ENCODE data around the gene RNF214.

RNF214 gene

DNA sequence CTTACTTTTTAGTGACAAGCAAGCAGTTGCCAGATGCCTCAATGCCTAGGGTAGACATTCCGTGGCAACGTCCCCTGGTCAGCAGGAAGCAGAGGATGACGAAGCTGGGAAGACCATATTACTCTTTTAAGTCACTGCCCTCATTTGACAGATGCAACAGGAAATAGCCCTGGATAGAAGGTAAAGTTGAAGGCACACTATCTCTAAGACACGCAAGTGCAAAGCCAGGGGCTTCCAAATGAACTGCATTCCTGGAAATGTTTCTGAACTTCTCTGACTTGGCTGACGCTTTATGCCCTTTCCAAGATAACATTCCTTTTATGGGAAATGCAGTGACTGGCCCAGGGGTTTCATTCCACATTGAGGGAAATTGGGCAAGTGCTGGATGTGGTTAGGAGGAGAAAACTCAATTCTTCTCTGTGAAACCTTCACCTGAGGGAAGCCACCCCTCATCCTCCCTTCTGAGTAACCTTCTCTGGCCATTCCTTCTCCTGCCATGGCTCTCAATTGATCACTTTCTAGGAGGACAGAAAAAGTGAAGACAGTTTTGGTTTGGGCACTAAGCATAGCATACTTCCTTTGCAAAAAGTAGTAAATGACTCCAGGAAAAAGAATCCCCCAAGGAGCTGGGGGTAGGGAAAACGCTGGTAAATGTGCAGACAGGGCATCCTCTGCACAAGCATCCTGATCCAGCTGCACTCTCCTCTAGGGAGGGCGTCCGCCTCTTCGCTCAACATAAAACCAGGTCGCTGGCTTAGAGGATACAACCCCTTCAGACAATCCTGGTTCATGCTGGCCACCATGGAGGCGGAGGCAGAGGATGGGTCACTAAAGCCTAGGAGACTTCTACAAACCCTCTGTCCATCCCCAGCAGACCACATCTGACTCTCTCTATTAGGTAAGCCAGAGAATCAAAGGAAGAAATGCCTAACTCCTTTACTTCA, 15.1 kb upstream of the RNF214 start:
- peak; percentile 19 for DNase-seq

DNA sequence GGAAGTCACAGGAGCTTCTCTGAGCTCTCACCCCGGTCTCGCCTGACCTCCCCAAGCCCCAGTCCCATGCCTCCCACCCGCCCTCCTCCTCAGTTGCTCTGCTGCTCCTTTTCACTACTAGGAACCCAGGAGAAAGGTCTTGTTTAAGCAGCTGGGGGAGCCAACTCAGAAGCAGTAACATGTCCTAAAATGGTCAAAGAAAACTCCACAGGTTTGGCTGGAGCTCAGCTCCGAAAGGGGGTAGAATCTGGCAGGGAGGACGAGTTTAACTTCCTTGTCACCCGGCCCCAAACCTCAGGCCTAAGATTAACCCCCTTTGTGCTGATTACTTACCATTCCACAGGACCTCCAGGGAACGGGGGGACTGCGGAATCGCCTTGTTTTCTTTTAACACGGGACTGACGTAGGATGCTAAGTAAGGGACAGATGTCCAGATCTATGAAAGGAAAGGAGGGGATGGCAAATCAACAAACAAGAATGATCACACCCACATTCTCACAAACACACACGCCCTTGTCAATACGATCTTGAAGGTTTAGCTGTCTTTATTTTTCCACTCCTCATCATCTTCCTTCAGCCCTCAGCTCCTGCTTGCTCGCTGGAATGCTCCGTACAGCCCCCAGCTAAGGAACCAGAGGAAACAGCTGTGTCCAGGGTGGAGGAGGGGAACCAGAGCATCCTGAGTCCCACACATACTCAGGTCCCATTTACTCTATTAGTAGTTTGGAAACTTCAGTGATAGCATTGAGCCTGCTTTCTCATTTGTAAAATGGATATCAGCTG, 14.1 kb upstream of the RNF214 start:
- DNase-seq = peak; percentile 38

DNA sequence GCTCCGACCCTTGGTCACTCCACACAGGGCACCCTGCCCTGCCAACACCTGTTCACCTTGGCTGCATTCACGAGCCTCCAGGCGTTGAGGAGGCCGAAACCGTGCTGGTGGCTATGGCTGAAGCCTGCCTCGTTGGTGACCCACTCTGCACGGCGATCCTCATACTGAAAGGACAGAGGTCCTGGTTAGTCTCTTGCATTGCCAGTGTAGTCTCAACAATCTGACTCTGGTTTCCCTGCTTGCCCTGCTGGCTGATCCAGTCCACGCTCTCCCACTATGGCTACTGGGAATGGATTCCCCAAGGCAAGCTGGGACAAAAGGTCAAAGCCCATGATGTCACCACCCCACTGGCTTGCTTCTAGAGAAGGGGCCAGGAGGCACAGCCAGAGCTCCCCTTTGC, 13.5 kb upstream of the RNF214 start:
- no peak for DNase-seq

DNA sequence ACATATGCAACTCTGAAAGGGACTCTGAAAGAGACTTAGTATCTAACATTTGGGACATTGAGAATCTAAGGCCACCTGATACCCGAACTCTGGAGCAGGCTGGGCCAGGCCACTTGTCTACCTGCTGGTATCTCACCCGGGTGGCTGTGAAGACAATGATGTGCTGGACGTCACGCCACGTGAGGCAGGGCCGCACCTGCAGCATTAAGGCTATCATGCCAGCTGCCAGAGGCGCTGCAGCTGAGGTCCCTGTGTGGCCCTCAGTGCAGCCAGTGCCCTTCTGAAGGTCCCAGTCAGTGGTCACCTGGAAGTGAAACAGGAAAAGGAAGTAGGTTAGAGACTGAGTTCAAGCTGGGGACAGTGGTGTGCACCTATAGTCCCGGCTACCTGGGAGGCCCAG, 13.0 kb upstream of the RNF214 start:
- peak; percentile 12 for DNase-seq

DNA sequence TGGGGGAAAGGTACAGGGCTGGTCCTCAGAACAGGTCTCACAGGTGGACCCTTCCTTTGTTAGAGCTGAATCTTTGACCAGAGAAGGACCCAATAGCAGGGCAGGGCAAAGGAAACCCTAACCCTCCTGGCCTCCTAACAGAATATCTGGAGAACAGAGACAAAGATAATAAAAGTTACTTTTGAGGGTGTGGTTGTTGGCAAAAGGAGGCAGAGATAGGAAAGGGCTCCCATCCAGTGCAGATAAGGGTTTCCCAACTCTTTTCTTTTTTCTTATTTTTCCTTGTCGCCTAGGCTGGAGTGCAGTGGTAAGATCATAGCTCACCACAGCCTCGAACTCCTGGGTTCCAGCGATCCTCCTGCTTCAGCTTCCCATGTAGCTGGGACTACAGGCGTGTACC, 12.5 kb upstream of the RNF214 start:
- DNase-seq = no peak

DNA sequence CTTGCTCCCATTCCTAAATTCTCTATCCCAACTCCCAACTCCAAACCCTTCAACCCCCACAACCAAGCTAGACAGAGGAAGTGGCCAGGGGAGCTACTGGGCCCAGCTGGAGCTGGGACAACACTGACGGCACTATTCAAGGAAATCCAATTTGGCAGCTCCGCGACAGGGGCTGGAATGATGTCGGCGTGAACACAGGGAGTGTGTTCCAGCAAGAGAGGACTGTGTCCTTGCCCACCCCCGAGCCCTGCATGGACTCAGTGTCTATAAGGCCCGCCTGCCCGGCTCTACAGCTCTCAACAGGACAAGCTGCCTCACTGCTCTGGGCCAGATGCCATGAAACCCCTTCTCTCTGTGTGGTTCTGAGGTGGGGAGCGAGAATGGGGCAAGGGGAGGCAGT, 11.9 kb upstream of the RNF214 start:
- DNase-seq = peak; percentile 87

DNA sequence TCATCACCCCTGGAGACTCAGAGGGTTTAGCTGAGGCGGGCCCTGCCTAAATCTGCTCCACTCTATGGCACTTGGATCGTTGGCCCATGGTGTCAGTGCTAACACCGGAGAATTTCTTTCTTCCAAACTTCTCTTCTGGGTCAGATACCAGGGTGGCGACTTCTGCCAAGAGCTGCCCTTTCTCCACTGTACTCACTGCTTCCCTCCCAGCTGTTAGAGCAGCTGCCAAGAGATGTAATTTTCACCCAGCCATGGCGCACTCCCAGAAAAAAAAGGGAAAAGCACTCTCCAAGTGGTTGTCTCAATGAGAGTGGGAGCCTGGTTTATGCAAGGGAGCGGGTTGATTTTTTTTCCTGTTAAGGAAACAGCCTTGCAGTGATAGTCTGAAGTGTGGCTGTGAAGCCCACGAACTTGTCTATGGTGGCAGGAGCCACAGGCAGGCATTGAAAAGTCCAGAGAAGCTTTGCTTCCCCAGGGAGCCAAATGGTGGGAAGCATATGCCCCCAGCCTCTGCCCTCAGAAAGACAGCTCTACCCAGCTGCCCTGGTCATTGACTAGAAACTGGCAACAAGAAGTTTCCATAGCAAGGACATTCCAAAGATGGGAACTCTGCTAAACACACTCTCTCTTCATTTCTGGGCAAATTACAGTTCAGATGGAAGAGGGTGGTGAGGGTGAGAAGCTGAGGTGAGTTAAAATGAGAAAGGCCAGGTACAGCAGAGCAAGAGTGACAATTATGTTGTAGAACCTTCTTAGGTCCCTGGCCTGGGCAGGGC, 11.3 kb upstream of the RNF214 start:
- DNase-seq = peak; percentile 83

DNA sequence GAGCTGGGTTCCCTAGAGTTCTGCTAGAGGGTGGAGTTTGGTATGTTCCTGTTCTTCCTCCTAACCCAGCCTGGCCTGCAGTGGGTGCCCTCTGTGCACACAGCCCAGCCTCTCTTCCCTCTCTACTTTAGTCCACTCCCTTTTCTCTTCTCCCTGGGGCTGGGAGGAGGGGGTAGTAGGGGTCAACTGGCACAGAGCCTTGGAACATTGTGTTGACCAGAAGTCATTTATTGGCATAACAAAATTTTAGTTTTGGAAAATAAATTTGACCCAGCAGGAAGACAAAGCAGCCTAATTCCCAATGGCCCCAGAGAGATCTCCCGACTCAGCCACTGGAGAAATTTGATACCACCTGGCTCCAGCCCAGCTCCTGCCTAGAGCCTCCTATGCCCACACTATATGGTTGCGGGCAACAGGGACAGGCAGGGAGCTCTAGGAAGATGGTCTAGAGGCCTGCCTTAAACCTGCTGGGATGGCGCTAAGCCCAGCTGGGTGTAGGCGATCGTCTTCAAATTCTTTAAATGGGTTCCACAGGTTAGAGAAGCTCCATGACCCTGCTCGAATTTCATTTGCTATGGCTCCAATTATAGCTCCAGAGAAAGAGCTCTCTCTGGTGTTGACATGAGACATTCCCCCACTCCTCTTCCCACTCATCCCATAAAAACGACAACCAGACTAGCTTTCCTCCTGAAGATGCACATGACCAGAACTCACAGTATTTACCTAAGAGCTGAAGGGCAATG, 10.5 kb upstream of the RNF214 start:
- peak; percentile 87 for DNase-seq

DNA sequence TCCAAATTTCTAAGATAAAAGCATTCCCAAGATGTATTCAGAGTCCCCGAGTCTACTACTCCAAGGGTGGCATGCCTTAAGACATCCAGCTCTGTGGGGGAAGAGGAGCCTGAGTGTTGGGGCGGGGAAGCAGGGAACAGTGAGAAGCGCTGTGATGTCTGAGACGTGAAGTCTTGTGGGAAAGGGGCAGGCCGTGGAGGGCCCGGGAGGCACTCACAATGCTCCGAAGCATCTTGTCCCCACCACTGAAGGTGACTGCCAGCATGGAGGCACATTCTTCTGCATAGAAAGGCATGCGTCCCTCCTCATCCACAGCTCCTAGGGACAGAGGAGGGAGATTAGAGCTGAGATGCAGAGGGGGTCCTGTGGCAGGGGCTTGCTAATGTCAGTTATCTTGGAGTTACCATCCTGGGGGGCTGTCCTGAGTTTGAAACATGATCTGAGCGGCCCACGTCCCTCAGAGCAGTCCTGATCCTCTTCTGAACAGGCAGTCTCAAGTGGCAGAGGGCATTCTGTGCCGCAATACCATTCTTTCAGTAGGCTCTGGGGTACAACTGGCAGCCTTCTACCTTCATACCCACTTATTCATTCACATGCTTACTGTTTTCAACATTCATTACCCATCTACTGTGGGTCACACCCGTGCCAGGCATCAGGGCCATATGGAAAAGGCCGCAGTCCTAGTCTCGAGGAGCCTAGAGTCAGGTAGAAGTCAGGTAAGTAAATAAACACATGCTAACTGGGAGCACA, 9.3 kb upstream of the RNF214 start:
- DNase-seq = no peak

DNA sequence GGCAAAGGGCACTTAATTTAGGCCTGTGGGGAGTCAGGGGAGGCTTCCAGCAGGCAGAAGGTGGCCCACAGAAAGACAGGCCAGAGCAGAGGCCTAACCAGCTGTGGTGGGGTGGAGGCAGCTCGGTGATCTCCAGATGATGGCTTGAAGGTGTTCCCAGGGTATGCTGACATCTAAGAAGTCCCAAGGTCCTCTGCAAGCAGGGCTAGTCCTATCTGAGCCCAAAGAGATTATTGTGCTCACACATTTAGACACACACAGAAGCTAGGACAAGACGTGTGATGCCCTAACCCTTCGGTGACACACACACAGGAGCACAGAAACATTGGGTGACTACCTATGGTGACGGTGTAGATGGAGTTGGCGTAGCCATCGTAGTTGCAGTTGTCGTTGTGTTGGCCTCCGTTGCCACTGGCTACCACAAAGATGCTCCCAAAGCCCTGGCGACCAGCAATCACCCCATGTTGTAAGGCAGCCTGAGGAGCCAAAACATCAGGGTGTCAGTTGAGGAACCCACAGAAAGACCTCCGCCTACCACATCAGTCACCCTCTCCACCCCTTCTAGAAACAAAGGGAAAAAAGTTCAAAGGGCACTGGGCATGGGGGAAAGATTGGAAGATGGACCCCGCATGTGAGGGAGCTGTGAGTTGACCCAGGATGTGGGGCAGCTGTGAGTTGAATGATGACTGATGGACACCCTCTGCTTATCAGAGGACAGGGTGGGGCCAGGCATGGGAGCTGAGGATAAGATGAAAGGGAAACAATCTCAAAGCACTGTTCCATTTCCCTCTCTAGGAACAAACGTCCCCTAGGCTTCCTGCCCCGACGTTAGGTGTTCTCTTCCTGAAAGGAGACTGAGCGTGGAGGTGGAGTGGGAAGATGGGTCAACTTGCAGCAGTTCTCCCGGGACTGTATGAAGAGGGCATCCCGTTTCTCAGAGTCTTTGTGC, 8.5 kb upstream of the RNF214 start:
- no peak for DNase-seq

DNA sequence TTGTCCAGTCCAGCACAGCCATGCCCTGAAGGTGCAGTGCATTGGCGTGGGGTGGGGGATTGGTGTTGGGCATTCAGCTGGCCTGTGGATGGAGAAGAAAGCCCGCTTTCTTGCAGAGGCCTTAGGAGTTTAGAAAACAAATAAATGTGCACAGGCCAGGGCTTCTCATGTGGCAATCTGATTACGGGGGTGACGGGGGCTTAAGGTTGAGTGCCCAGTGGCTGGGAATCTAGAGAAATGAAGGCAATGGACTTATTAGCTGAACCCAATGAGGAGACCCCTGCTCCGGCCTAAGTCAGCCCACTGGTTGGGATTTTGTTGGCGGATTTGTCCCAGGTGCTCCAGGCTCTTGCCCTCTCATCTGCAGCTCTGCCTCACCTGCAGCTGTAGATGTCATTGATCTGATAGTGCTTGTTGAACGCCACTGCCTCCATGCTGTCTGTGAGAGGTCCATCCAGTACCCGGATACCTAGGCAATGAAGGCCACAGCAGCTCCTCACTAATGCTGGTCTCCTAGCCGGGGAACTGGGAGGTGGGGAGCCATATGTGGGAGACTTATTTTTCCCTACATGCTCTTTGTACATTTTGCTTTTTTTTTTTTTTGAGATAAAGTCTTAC, 6.8 kb upstream of the RNF214 start:
- DNase-seq = no peak

DNA sequence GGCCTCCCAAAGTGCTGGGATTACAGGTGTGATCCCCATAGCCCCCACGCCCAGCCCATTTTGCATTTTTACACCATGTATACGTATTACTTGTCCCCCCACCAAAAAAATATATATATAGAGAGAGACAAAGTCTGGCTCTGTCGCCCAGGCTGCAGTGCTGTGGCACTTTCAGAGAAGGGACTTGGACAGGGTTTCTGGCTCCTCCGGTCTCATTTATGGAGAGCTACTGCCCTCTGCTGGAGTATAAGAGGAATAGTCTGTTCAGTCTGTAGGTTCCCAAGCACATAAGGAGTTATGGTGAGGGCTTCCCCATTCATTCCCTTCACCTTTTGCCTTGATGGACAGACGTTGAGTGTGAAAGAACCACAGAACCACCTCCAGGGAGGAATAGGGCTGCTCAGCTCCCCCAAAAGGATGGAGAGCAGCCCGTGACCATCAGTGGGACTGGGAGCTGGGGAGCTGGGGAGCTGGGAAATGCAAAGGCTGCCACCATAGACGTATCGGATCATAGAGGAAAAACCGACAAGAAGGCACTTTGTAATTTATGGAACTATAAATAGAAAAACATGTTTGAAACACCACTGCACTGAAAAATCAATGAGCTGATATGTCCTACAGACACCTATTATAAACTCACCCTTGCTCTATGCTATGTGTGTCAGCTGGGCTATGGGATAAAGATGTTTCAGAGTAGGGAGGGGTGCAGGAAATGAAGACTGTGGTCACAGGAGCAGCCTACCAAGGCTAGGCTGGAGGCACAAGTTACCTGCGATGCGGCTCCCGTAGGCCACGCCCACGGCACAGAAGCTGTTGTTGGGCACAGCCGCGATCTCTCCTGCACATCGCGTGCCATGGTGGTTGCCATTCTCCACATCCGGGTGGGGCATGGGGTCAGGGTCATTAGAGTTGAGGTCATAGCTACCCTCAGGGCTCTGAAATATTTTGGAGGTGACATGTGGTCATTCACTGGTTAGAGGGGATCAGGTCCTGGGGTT, 5.8 kb upstream of the RNF214 start:
- peak; percentile 75 for DNase-seq

DNA sequence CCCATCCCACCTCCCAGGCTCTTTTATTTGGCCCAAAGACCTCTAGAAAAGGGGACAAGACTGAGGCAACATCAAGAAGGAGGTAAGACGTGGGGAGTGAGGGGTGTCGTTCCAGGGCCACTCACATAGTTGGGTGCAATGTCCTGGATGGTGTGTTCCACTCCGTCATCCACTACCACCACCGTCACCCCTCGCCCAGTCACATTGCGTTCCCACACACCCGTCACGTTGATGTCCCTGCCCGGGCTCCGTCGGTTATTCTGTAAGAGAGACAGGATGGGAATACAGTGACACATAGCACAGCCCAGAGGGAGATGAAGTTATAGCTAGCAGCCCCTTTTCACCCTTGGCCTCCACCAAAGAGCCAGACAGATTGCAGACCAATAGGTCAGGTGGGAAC, 4.4 kb upstream of the RNF214 start:
- no peak for DNase-seq

DNA sequence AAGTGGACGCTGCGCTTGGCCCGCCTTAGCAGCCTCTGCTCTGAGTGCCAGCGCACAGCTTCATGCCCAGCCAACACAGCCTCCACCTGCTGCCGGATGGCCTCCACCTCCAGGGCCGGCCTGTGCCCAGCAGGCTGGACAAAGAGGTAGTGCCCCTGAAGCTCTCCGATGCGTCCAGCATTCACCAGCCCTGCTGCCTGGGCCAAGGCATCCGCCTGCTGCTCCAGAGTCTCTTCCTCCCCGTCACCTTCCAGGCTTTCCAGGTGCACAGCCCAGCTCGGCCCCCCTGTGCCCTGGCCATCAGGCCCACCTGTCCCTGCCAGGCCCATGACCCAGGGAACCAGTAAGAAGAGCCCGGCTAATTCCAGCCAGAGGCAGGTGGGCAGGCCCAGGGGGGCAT, 3.1 kb upstream of the RNF214 start:
- DNase-seq = no peak

DNA sequence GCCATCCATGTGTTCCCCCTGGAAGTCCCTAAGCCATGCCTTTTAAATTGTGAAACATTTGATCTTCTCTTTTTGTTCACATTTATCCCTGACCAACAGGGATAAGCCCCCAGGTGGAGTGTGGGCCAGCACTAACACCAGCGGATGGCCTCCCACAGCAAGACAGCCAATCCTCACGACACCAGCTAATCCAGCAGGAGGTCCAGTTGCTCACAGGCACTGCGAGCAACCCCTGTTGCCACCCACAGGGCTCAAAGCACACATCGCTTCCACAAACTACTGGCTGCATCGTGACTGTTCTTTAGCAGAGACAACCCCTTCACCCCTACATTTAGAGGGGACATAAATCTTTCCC, 2.6 kb upstream of the RNF214 start:
- DNase-seq = no peak

DNA sequence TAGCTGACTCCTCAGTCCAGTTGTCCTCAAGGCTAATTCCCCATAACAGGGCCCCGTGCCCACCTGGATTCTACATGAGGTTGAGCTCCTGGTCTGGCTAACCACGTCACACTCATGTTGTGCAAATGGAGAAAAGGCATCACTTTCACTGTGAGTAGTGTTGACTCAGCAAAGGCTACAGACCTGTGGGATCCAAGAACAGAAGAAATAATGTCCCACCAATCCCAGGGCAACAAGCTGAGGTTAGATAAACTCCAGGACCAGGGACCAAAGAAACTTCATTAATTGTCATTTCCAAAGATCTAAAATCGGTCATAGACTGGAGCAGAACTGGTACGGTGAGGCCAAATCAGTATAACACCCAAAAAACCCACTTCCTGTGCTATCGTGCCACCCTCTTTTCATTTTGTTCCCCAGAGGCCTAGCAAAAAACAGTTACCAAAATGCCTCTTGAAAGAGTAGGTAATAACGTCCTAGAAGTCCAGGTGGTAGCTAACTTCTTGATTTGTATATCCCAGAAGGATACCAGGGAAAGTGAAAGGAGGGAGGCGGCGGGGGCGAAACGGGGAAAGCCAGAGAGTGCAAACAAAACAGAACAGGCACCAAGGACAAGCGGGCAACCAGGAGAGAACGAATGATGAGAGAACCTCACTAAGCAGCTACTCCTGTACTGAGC, 2.0 kb upstream of the RNF214 start:
- DNase-seq = no peak

DNA sequence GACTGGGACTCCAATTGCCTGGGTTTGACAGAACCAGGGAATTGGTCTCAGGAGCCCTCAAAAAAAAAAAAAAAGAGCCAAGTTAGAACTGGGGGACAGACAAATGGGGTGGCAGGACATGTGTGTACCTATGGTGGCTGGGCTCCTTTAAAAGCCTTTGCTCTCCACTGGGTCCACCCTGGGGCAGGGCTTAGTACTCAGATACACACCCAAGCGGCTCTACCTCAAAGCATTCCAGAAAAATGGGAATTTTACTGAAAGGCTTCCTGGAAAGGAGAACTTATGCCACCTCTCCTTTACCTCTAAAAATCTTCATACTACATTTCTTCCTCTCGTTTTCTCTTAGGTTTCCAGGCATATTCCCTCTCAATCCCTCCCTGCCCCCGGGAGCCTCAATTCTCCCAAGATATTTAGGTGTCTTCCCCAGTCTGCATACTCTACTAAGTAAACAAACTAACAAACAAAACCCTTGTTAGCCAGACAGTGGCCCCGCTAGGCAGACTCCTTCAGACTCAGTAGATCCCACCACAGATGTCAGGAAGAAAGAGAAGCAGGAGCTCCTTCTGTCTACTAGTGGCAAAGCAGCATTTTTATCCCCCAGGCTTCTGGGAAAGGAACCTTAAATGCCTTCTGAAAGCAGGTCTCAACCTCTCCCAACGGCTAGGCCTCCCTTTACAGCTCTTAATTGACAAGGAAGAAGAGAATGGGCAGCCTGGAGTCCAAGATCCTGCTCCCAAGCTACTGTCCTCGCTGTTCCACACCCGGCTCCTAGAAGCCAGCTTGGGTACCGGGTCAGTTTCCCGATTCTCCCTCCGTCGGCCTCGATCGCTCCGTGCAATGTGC, 1.3 kb upstream of the RNF214 start:
- no peak for DNase-seq

DNA sequence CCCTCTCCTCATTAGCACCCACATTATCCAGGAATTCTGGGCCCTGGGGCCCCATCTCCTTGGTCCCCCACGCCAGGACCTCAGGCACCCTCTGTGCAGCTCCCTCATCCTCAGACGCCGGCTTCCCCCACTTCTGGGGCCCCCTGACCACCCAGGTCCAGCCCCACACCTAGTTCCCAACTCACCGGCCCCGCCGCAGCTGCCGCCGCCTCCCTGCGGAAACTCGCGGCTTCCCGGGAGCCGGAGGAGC, 704 bp upstream of the RNF214 start, which contains the start of gene PCSK7:
PCSK7 (minus strand) TSS at position 232 of the 250 bp plus-strand sequence. CDS start 2,229 bp downstream, outside the sequence.
- no peak for DNase-seq
